GM19043 (cell line): ENCODE measurements around the gene IRF6.

Experiments
- ATAC-seq: cut with Tn5 transposase; IDR thresholded peaks from one replicate; pipeline ENCODE4 v1.9.1; 2021; ENCODE audit warnings: low read depth; ENCODE audit not compliant: unreplicated experiment

Gene IRF6

GRCh38 chr1:209761011-209761635 is 44.8 kb downstream of the IRF6 start:
- ATAC-seq: no peak

GRCh38 chr1:209759829-209760359 is 46.0 kb downstream of the IRF6 start:
- ATAC-seq: no peak

GRCh38 chr1:209758400-209758799 is 47.5 kb downstream of the IRF6 start:
- ATAC-seq: no peak

- ATAC-seq: peak; percentile 22
These were observed 49.1 kb downstream of the IRF6 start for GRCh38 chr1:209756615-209757445.

GRCh38 chr1:209755926-209756614 is 49.9 kb downstream of the IRF6 start, which contains the start of gene TRAF3IP3:
TSS of gene TRAF3IP3 (plus strand) at chr1:209756053. CDS start at chr1:209760040, 3,987 bp downstream.
- peak; percentile 70 for ATAC-seq

GRCh38 chr1:209755256-209755655 is 50.7 kb downstream of the IRF6 start:
- ATAC-seq: no peak

- no peak for ATAC-seq
These were observed 53.1 kb downstream of the IRF6 start for GRCh38 chr1:209752890-209753289.

GRCh38 chr1:209751627-209752231 is 54.2 kb downstream of the IRF6 start:
- peak; percentile 38 for ATAC-seq

GRCh38 chr1:209749670-209750323 is 56.1 kb downstream of the IRF6 start:
- no peak for ATAC-seq

- no peak for ATAC-seq
These were observed 56.7 kb downstream of the IRF6 start for GRCh38 chr1:209749205-209749604.

- ATAC-seq: no peak
These were observed 57.3 kb downstream of the IRF6 start for GRCh38 chr1:209748620-209749019.

- ATAC-seq: peak; percentile 65
These were observed 58.2 kb downstream of the IRF6 start for GRCh38 chr1:209747580-209748262.

- ATAC-seq: no peak
These were observed 59.3 kb downstream of the IRF6 start for GRCh38 chr1:209746451-209747165.

GRCh38 chr1:209743145-209743482 is 62.8 kb downstream of the IRF6 start:
- ATAC-seq: no peak

- ATAC-seq: no peak
These were observed 63.4 kb downstream of the IRF6 start for GRCh38 chr1:209742409-209743144.

- no peak for ATAC-seq
These were observed 64.1 kb downstream of the IRF6 start for GRCh38 chr1:209741889-209742288.

GRCh38 chr1:209741193-209741592 is 64.7 kb downstream of the IRF6 start:
- ATAC-seq: no peak

GRCh38 chr1:209738270-209738669 is 67.7 kb downstream of the IRF6 start:
- ATAC-seq: no peak
